Measurements from ENCODE around the gene ADGRA1. TPM values are rescaled to one million over a fixed set of nuclear protein-coding genes. Genes with fewer than 3 reads are reported as not detected.
"Not testable (repeated sequence)": the region's sequence is repeated elsewhere in the genome, so short reads cannot be mapped to it uniquely, and the experiment has no call there.

The ADGRA1 gene
- polyA plus RNA-seq, 2 of the 4 experiments (the other 2 are of a cell fraction): not detected

GRCh38 chr10:133144771-133145170 lies 57.0 kb downstream of the ADGRA1 start (continued):
- TF ChIP-seq BCL3 (IDR thresholded peaks at IDR 0.05) (no peak), FOSB (CRISPR knock-in tag; IDR thresholded peaks at IDR 0.05) (no peak), KDM5A (IDR thresholded peaks at IDR 0.05) (no peak), POLR2AphosphoS2 (conservative IDR thresholded peaks at IDR 0.05; ENCODE audit: low read length) (no peak), CTCF (IDR thresholded peaks at IDR 0.05) (no peak), CEBPB (IDR thresholded peaks at IDR 0.05) (no peak)

- 42% methylated on average over 8 of the region's 8 CpGs for WGBS (ENCODE audit: missing lambda C conversion rate)
- ChIA-PET CTCF (interaction anchor here (2.8 kb wide), 1 partner anchor 107 kb away, joined by 6 read pairs; no protein-coding TSS in a partner anchor), POLR2A (no interaction called here)
- DNase-seq (ENCODE audit: low read depth in 1 of 2, low spot score in 1 of 2): no peak
- ATAC-seq: no peak
- no peak for FAIRE-seq
- TF ChIP-seq CEBPB (IDR thresholded peaks at IDR 0.05) (no peak), MYC (IDR thresholded peaks at IDR 0.05; ENCODE audit: borderline replicate concordance, low read length) (no peak), TFCP2L1 (CRISPR knock-in tag; IDR thresholded peaks at IDR 0.05) (no peak), BCL3 (IDR thresholded peaks at IDR 0.05) (no peak)
- Histone ChIP-seq H3K4me3 (no peak overlapping the region), H3K4me2 (no peak overlapping the region), H3K27ac (no peak overlapping the region), H3K9me3 (peaks cover 14% of the 10 kb centered on the region), H3K4me1 (peaks cover 12% of the 10 kb centered on the region; the same call in 2 of the 3 replicates)
These were observed 62.5 kb downstream of the ADGRA1 start for GRCh38 chr10:133150226-133150625.

- Histone ChIP-seq H3K27ac (no peak overlapping the region), H3K4me1 (peaks cover 7% of the 10 kb centered on the region; the same call in 2 of the 3 replicates), H3K4me2 (no peak overlapping the region), H3K4me3 (no peak overlapping the region), H3K9me3 (peaks cover 14% of the 10 kb centered on the region)
- ChIA-PET CTCF (no interaction called here), POLR2A (no interaction called here)
- ATAC-seq (no peak), DNase-seq (ENCODE audit: low read depth in 1 of 2, low spot score in 1 of 2) (no peak), FAIRE-seq (no peak)
- WGBS (ENCODE audit: missing lambda C conversion rate): 55% methylated on average over 7 of the region's 12 CpGs
- no peak for TF ChIP-seq CHD2 (IDR thresholded peaks at IDR 0.05; ENCODE audit: low read length, partially characterized antibody)
These were observed 62.9 kb downstream of the ADGRA1 start for GRCh38 chr10:133150656-133151055.

GRCh38 chr10:133151071-133151470 lies 63.3 kb downstream of the ADGRA1 start:
- H3K9me3 ChIP-seq: peaks cover 14% of the 10 kb centered on the region
- H3K27ac ChIP-seq; H3K4me3 ChIP-seq; ATAC-seq; DNase-seq (ENCODE audit: low read depth in 1 of 2, low spot score in 1 of 2); POLR2A ChIA-PET; H3K4me2 ChIP-seq; H3K4me1 ChIP-seq; FAIRE-seq: not testable (repeated sequence)
- 88% methylated on average over 3 of the region's 3 CpGs for WGBS (ENCODE audit: missing lambda C conversion rate)
- CTCF ChIA-PET: interaction anchor here (0.9 kb wide), 1 partner anchor 10 kb away, joined by 5 read pairs; no protein-coding TSS in a partner anchor

- no peak overlapping the region for H3K4me2 ChIP-seq
- WGBS (ENCODE audit: missing lambda C conversion rate): 31% methylated on average over 9 of the region's 9 CpGs
- DNase-seq (ENCODE audit: low read depth in 1 of 2, low spot score in 1 of 2) (no peak), FAIRE-seq (no peak), ATAC-seq (peak; percentile 47 to 58; a peak in 3 of 6 replicates)
- no peaks in the 10 kb centered on the region for H3K4me1 ChIP-seq
- ChIA-PET POLR2A (no interaction called here), CTCF (interaction anchor here (0.9 kb wide), 1 partner anchor 9 kb away, joined by 5 read pairs; no protein-coding TSS in a partner anchor)
- H3K27ac ChIP-seq: no peak overlapping the region
- TF ChIP-seq MAZ (IDR thresholded peaks at IDR 0.05; ENCODE audit: borderline replicate concordance, low read depth, low read length): no peak
- no peak for TF ChIP-seq CBX8 (IDR thresholded peaks at IDR 0.05)
- TF ChIP-seq BHLHE40 (IDR thresholded peaks at IDR 0.05; ENCODE audit: low read depth, low read length): no peak
- no peak for TF ChIP-seq NR3C1 (IDR thresholded peaks at IDR 0.05)
- TF ChIP-seq MYC (IDR thresholded peaks at IDR 0.05; ENCODE audit: borderline replicate concordance, low read length): no peak
- no peak for TF ChIP-seq TFCP2L1 (CRISPR knock-in tag; IDR thresholded peaks at IDR 0.05)
- TF ChIP-seq EP300 (IDR thresholded peaks at IDR 0.05): no peak
- TF ChIP-seq NPAS2 (CRISPR knock-in tag; IDR thresholded peaks at IDR 0.05; ENCODE audit: borderline replicate concordance): no peak
- no peak for TF ChIP-seq CHD2 (IDR thresholded peaks at IDR 0.05; ENCODE audit: low read length, partially characterized antibody)
- TF ChIP-seq FOXS1 (CRISPR knock-in tag; IDR thresholded peaks at IDR 0.05): no peak
- no peak for TF ChIP-seq HMGXB4 (CRISPR knock-in tag; IDR thresholded peaks at IDR 0.05; ENCODE audit: borderline replicate concordance)
- TF ChIP-seq PHF8 (IDR thresholded peaks at IDR 0.05; ENCODE audit: borderline replicate concordance, low read depth): no peak
- TF ChIP-seq RFX5 (IDR thresholded peaks at IDR 0.05): no peak
- TF ChIP-seq FOSB (CRISPR knock-in tag; IDR thresholded peaks at IDR 0.05): no peak
- H3K4me3 ChIP-seq: no peak overlapping the region
- peaks cover 14% of the 10 kb centered on the region for H3K9me3 ChIP-seq
These were observed 63.8 kb downstream of the ADGRA1 start for GRCh38 chr10:133151543-133151972.
